DLD1 (cell line): ENCODE results near the gene SPECC1.

Experiments used
- in situ Hi-C: cut with HindIII; loops from 2 replicates; pipeline ENCODE4 v1.10.0; 2017; ENCODE audit warnings: low sequenced_read_pairs

Gene SPECC1

DNA sequence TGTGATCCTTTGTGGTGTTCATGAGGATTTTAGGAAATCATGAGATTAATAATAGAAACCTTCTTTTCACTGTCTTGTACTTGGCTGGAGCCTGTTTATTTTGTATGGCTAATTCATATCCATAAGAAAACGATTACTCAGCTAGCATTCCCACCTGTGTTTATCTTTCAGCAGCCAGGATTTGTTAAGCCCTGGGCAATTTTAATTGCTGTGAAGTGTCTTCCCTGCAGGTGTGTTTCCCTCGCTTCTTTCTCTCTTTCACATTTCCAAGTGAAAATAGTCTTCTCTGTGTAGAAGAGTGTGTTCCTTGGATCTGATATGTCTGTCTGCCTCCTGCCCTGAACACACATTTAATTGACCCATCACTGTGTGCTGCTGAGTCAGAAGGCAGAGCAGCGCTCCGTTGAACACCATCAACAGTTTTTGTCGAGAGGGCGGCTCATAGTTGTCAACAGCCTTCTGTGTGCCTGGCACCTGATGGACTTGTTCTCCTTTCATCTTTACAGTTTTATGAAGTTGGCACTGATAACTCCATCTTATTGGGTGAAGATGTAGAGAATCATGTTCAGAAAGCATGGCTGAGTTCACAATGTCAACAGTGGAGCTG is 83.2 kb downstream of the SPECC1 start:
- in situ Hi-C loops = no loop called here

DNA sequence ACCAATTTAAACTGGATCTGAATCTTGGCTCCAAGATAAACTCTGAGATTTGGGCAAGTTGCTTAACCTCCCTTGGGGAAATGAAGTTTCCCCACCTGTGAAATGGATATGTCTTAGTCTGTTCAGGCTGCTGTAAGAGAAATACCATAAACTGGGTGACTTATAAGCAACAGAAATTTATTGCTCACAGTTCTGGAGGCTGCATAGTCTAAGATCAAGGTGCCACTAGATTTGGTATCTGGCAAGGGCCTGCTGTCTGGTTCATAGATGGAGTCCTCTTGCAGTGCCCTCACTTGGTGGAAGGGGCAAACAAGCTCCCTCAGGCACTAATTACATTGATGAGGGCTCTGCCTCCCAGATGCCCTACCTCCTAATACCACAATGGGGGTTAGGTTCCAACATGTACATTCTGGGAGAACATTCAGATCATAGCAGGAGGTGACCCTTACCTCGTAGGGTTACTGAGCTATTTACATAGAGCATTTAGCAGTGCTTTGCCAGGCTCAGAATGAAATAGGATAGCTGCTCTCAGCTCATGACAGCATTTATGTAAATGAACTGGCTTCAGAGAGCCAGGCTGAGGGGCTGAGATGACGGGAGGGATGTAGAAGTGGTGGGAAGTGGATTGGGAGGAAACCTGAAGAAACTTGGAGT is 83.9 kb downstream of the SPECC1 start:
- in situ Hi-C loops = no loop called here

DNA sequence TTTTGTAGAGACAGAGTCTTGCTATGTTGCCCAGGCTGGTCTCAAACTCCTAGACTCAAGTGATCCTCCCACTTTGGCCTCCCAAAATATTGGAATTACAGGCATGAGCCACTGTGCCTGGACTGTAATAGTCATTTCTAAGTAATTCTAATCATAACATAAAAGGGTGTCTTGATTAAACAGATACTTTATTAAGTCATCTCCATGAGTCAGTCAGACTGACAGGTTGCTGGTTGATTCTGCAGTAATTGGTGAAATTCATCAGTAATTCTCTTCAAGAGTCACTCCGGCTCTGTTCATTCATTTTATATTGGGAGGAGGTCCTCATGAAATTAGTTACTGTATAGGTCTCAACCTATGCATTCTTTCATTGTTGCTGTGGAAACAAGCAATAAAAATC is 85.6 kb downstream of the SPECC1 start:
- in situ Hi-C loops = no loop called here

DNA sequence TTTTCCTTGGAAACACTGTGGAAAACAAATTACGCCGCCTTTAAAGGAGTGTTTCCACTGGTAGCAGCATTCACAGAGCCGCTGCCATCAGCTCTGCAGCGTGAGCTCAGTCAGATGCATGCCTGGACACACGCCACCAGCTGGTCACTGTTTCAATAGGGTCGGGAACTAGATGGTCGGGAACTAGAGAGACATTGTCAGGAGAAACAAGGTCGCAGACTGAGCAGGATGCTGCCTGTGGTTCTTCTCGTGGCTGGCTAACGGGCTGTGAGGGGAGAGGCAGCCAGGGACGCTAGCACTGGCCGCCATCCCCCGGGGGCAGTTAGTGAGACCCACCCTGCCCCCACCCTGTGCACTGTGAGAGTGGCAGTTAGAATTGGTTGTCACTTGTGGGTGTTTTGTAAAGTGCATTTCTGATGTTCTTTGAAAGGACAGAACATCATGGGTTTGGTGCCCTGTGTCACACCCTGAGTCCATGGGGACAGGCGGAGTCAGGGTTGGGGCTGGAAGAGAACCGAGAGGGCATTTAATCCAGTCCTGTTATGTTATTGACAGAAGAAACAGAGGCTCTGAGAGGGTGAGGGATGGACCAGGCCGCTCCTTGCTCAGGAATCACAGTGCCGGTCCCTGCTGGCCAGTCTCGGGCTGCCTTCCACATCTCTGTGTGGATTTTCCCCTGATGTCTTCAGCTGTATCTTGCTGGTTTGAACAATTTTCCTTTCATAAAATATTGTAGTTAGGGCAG is 86.3 kb downstream of the SPECC1 start:
- in situ Hi-C loops = no loop called here

DNA sequence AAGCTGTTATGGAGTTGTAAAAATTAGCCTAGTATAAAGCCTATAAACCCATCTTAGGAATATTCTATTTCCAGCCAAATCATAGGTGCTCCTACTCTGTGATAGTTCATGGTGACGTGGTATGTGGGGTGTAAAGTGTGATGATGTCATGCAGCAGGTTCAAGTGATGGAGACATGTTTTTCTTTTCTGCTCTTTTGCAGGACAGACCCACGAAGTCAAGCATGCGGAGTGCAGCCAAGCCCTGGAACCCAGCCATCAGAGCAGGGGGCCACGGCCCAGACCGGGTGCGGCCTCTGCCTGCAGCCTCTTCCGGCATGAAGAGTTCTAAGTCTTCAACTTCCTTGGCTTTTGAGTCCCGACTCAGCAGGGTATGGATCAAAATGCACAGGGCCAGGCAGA is 87.3 kb downstream of the SPECC1 start:
- in situ Hi-C loops = no loop called here

DNA sequence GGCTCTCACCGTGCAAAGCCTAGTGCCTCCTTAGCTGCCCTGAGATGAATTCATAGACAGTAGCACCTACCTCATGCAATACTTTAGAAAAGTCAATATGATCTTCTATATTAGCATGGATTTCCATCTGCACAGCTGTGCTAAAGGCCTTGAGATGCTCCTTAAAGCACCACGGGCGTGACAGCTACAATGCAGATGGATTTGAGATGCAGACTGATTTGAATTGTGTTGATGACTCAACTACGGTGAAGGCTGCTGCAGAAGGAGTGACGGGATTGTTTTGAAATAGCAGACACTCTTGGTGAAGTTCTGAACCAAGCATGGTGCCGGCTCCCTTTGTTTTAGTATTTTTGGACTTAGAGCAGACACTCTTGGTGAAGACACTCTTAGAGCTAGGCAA is 88.2 kb downstream of the SPECC1 start:
- in situ Hi-C loops = no loop called here

DNA sequence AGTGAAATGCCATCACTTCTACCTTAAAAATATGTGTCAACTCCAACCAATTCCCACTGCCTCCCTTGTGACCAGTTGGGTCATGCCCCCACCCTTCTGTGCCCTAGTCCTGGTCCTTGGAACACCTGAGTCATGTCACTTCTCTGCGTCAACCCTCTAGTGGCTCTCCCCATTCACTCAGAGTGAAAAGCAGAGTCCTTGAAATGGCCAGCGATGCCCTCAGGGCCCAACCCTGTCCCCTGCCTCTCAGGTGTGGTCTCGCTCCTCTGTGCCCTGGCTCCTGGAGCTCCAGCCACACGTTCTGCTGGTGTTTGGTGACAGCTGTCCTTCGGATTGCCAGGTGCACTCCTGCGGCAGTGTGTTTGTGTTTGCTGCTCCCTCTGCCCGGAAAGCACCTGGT is 89.2 kb downstream of the SPECC1 start:
- in situ Hi-C loops = no loop called here

DNA sequence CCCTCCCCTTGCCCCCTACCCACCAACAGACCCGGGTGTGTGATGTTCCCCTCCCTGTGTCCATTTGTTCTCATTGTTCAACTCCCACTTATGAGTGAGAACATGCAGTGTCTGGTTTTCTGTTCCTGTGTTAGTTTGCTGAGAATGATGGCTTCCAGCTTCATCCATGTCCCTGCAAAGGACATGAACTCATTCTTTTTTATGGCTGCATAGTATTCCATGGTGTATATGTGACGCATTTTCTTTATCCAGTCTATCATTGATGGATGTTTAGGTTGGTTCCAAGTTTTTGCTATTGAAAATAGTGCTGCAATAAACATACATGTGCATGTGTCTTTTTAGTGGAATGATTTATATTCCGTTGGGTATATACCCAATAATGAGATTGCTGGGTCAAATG is 91.6 kb downstream of the SPECC1 start:
- in situ Hi-C loops = loop anchor here (25.0 kb wide), 1 partner anchor 114 kb away; the partner anchor contains the start of gene AKAP10

DNA sequence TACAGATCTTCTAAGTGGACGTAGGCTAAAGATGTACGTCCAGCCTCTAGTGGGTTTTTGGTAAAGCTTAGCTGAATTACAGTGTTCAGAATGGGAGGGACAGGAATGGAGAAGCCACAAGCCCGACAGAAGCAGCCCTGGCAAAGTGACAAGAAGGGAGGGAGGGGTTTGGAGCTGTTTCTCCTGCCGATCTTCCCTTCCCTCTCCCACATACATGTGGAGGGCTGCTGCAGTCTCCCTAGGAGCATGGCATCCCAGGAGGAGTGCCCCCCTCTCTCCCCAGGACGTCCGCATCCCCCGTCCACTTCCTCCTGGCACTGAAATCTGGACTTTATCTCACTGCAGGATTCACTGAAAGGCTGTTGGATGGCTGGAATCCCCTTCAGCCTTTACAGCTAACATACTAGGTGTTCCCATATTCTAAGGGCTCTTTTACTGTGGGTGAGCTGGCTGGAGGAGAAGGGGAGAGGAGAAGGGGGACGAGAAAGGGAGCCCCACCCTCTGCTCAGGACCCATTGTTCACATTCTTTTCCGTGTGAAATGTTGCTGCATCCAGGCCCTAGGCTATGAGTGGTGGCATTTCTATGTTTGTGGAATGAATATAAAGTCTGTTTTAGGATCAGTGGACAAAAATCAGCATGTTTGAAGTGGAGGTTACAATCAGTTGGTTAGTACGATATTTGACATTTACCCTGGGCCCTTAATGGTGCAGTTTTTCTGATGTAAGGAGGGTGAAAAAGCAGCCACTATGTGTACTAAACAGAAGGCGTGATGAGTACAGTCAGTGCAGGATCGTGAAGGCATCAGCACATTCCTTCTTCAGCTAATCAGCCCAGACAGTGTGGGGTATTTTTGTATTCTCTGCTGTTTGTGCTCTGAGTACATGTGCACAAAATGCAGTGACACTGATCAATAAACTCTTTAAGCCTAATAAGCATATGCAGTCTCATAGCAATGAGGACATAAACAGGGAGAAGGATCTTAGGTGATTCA is 94.6 kb downstream of the SPECC1 start:
- in situ Hi-C loops = loop anchor here (25.0 kb wide), 1 partner anchor 116 kb away; the partner anchor contains the start of gene AKAP10

DNA sequence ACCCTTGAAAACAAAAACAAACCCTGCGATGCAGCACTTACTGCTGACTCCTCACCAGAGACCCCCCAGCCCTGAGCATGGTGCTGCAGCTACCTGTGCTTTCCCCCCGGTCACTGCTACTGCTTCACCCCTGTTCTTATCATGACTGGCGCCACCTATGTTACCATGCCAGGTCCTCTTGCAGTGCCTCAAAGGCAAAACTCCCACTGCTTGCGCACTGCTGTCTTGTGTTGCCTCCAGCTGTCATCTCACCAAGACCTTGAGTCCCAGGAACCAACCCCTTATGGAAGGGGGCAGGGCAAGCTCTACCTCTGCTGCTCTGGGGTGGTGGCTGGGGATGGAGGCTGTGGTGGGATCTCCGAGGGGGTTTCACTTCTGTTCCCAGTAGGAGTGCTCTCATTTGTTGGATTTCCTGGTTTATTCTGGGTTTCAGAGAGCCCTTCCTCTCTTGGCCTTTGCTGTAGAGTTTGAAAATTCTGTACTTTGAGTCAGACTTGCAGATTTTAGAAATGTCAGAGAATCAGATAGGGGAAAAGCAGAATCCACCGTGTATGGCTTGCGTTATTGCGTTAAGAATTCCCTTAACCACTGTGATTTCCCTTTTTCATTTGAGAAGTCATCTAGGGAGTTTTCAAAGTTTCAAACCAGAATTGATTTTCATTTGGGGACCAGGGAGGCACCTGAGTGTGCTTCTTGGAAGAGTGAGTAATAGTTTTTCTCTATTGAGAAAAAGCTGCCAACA is 96.6 kb downstream of the SPECC1 start:
- in situ Hi-C loops = loop anchor here (25.0 kb wide), 1 partner anchor 118 kb away; the partner anchor contains the start of gene AKAP10

DNA sequence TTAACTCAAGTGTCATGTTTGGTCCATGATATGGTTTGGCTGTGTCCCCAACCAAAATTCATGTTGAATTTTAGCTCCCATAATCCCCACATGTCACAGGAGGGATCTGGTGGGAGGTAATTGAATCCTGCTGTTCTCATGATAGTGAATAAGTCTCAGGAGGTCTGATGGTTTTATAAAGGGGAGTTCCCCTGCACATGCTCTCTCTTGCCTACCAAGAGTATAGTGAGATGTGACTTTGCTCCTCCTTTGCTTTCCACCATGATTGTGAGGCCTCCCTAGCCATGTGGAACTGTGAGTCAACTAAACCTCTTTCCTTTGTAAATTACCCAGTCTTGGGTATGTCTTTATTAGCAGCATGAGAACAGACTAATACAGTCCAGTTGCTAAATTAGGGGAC is 97.3 kb downstream of the SPECC1 start:
- in situ Hi-C loops = loop anchor here (25.0 kb wide), 1 partner anchor 119 kb away; the partner anchor contains the start of gene AKAP10

DNA sequence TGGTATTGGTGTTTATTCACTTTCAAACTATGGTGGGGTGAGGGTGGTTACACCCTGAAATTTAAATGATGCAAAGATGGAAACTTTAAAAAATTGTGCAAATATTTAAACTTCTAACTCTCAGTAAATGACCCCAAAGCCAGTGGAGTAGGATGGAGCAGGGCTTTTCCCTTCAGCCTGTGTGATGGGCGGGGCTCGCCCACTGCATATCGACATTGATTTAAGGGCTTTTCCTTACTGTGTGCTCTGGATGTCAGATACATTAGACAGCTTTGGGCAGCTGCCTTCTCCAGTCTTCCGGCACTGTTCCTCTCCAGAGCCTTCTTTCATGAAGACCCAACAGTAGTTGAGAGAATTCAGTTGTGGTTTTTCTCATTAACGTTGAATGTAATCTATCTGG is 99.9 kb downstream of the SPECC1 start:
- in situ Hi-C loops = loop anchor here (25.0 kb wide), 1 partner anchor 122 kb away; the partner anchor contains the start of gene AKAP10

DNA sequence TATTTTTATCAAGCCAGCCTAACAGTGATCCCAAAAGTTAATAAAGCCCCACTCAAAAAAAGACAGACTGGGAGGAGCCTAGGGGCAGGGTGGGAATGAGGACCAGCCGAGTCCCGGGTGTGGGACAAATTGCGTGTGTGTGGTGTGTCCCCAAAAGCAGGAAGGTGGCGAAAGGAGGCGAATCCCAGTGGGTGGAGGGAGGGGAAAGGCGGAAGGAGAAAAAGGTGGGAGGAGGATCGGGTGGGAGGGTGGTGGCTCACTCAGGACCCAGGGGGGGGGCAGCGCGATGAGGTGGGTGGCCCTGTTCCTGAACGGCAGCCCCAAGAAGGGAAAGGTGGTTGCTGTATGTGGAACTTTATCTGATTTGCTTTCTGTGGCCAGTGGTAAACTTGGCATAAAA is 102.4 kb downstream of the SPECC1 start:
- in situ Hi-C loops = loop anchor here (25.0 kb wide), 1 partner anchor 124 kb away; the partner anchor contains the start of gene AKAP10

DNA sequence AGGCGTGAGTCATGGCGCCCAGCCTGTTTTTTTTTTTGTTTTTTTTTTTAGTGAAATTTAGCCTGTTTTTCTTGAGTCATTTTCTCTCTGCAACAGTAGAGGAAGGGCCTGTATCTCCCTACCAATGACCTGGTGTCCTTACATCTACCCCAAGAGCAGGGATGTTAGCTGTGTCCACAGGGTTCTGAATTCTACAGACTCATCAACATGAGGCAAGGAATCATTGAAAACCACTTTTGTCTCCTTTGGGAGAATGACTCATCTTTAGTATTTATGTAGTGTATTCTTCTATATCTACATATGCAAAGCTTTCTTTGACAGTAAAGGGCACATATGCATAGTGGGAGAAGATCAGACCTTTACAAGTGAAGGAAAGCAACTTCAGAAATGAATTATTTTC is 105.3 kb downstream of the SPECC1 start:
- in situ Hi-C loops = loop anchor here (25.0 kb wide), 1 partner anchor 127 kb away; the partner anchor contains the start of gene AKAP10

DNA sequence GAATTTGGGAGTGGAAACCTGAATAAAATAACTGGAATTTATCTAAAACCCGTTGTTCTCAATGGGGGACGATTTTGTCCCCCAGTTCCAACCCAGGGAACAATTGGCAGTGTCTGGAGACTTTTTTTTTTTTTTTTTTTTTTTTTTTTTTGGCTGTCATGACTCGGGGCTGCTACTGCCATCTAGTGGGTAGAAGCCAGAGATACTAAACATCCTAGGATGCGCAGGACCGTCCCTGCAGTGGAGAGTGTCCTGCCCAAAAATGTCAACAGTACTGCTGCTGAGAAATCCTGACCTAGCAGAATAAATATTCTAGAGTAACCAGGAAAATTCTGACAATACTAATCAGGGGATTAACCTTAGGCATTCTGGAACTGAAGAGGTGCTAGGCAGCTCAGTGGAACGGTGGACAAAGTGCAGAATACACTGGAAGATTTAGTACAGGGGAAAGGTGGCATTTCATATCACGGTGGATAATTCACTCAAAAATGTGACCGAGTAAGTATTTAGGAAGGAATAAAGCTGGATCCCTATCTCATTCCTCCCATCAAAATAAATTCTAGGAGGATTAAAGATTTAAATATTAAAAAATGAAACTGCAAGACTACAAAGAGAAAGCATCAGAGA is 107.6 kb downstream of the SPECC1 start:
- in situ Hi-C loops = loop anchor here (25.0 kb wide), 1 partner anchor 129 kb away; the partner anchor contains the start of gene AKAP10

DNA sequence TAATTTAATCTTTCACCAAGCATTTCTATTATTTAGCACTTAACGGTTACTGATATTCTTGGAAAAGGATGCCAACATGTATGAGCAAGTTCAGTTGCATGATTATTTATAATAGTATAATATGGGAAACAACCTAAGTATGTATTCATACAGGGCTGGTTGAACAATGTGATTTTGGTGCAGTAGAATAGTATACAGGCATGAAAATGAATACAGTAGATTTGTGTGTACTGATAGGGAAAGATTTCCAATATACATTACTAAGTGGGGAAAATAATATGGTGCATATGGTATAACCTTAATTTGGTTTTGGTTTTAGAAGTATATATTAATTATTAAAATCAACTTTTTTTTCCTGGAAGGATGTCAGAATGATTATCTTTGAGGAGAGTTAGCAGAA is 109.1 kb downstream of the SPECC1 start:
- in situ Hi-C loops = loop anchor here (25.0 kb wide), 1 partner anchor 131 kb away; the partner anchor contains the start of gene AKAP10

DNA sequence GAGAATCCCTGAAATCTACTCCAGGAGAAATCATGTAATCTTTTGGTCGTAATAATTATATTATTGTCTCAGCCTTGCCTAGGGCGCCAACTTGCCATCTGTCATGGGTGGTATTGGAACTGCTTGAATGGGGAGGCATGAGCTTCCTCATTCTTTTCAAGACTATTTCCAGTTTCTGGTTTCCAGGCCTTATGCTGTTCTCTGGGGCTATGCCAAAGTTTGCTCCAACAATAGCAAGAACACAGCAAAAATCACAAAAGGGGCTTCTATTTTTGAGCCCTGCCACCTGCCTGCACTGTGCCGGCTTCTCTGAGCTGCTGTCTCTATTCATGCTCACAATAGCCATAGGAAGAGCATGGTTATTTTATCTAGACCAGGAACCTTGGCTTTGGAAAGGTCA is 111.7 kb downstream of the SPECC1 start:
- in situ Hi-C loops = loop anchor here (25.0 kb wide), 1 partner anchor 134 kb away; the partner anchor contains the start of gene AKAP10

DNA sequence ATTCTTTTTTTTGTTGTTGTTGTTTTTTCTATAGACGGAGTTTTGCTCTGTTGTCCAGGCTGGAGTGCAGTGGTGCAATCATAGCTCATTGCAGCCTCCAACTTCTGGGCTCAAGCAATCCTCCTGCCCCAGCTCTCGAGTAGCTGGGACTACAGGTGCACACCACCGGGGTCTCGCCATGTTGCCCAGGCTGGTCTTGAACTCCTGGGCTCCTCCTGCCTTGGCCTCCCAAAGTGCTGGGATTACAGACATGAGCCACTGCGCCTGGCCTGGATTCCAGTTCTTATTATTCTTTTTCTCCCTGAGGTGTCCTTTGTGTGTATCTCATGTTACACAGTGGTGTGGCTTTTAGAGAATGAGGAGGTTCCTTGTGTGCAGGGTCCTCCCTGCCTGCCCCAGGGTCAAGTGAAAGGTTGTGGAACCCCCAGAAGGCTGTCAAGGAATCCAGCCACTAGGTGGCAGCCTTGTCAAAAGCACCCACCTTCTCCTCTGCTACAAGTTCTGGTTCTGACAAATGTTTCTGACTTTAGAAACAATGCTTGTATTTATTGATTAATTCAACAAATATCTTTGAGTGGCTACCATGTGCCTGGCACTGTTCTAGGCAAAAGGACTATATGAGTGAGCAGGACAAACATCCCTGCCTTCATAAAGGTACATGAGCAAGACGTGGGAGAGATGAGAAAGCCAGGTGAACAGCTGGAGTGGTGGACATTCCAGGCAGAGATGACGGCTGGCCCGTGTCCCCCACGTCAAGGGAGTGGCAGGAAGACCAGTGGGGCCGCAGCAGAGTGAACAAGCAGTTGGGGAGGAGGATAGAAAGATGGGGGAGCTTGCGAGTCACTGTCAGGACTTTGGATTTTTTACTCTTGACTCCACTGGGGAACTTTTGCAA is 112.4 kb downstream of the SPECC1 start:
- in situ Hi-C loops = loop anchor here (25.0 kb wide), 1 partner anchor 134 kb away; the partner anchor contains the start of gene AKAP10
